Activated CD4-positive, alpha-beta T cell treated with anti-CD3 and anti-CD28 coated beads, Interleukin-2, amount 50 U/mL, for 16 hours (primary cell): ENCODE measurements around the gene FBXL22.
"Not testable (repeated sequence)": the region's sequence is repeated elsewhere in the genome, so short reads cannot be mapped to it uniquely, and the experiment has no call there.

Experiments
- DNase-seq: peaks from one replicate; pipeline ENCODE4 v3.0.0-alpha.2; 2020

The FBXL22 gene

DNA sequence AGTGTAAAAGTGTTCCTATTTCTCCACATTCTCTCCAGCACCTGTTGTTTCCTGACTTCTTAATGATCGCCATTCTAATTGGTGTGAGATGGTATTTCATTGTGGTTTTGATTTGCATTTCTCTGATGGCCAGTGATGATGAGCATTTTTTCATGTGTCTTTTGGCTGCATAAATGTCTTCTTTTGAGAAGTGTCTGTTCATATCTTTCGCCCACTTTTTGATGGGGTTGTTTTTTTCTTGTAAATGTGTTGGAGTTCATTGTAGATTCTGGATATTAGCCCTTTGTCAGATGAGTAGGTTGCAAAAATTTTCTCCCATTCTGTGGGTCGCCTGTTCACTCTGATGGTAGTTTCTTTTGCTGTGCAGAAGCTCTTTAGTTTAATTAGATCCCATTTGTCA, 20.4 kb downstream of the FBXL22 start:
- DNase-seq = not testable (repeated sequence)

DNA sequence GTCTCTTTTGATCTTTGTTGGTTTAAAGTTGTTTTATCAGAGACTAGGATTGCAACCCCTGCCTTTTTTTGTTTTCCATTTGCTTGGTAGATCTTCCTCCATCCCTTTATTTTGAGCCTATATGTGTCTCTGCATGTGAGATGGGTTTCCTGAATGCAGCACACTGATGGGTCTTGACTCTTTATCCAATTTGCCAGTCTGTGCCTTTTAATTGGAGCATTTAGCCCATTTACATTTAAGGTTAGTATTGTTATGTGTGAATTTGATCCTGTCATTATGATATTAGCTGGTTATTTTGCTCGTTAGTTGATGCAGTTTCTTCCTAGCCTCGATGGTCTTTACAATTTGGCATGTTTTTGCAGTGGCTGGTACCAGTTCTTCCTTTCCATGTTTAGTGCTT, 23.6 kb downstream of the FBXL22 start:
- not testable (repeated sequence) for DNase-seq

DNA sequence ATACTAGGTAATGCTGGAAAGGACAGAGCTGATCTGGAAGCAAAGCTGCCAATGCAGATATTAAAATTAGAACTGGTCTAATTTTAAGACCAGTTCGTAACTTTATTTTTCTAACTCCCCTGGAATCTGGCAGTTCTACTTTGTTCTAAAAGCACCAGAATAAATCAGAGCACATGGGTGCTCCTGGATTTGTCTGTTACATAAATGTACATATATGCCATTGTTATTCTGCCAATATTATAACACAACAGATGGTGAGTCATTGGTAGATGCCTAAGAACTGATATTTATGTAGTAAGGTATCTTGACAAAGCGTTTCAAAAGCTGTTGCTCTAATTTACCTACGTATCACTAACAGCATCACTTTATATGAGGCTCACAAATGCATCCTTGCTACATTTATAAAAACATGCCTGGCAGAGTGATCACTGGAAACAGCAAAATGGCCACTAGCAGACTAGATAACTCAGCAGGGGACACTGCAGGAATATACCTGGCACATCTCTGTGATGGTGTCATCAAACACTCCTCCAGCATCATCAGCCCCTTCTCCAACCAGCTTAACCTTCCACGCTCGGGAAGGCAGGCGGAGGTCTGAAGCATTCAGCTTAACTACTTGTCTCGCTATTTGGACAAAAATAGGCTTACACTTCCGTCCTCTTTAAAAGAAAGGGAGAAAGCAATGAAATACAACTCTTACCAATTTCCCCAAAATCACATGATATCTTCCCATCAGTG, 26.2 kb downstream of the FBXL22 start:
- DNase-seq = no peak

DNA sequence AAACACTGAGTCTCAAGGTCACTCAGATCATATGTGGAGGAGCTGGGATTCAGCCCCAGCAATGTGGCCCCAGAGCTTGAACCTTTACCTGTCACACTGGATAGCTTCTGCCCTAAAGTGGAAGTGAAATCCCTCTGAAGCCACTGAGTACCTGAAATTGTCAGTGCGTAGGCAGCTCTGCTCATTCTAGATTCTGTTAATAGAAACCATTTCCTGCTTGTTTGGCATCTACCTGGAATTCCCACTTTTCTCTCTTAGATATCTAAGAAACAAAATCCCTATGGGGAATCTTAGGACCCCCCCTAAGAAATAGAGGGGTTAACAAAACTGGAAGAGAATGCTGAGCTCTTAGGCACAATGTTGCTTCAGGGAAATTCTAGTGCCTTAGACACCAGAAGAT, 29.8 kb downstream of the FBXL22 start:
- no peak for DNase-seq

DNA sequence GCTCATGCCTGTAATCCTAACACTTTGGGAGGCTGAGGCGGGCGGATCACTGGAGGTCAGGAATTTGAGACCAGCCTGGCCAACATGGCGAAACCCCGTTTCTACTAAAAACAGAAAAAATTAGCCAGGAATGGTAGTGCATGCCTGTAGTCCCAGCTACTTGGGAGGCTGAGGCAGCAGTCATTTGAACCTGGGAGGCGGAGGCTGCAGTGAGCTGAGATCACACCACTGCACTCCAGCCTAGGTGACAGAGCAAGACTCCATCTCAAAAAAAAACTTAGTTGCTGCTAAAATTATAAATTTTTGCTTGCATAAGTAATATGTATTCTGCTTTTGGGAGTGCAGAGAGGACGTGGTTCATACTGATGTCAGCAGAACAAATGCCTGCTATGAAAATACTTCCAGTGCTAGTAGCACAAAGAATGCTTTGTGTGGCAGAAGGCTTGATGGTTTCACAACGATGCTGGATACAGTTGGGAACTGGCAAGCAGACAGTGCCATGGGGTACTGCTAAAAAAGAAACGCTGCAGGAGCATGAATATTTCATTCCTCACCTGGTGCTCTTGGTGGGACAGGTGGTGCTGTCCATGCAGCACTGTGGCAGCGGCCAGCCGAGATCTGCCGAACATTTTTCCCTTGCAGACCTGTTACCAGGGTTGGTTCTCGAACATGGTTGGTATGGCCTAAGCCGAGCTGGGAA, 31.1 kb downstream of the FBXL22 start:
- DNase-seq = no peak

DNA sequence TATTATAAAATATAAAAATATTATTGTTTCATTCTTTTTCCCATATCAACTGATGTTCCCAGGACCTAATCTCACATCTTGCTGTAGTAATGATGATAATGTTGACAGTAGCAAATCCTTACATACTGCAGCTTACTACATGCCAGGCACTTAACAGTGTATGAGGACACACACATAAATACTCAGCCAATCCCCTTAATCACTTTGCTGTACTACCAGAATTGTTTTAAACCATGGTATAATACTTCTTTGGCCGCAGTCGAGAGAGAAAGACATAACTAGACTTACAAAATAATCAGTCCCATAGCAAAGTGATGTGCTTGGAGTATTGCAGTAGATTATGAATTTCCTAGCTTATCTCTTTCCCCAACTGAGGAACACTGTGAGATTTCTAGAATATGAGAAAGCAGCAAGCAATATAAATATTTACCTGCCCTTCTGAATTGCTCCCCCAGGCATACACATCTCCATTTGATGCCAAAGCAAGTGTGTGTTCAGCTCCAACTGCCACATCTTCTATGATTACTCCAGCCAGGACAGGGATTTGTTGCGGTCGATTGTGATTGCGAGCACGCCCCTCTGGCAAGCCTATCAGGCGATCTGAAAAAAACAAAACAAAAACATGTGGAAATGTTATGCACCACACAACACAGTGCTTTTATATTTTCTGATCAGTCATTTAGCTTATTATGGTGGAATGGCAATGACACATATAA, 33.0 kb downstream of the FBXL22 start:
- no peak for DNase-seq

DNA sequence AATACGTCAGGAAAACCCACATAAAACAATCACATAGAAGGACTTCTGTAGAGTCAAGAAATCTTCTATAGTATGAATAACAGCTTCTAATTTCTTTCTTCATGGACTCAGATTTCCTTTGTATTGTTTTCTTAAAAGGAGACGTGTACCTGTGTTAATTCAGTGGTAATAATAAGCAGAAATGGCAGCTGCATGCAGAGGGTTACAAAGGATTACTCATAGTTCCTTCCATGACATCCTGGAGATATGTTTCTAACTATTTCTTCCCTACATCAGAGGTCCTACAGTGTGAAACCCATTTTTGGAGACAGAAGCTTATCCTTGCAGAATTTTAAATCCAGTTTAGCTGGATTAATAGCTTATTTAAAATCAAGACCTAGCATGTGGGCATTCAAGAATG, 36.1 kb downstream of the FBXL22 start:
- DNase-seq = no peak

DNA sequence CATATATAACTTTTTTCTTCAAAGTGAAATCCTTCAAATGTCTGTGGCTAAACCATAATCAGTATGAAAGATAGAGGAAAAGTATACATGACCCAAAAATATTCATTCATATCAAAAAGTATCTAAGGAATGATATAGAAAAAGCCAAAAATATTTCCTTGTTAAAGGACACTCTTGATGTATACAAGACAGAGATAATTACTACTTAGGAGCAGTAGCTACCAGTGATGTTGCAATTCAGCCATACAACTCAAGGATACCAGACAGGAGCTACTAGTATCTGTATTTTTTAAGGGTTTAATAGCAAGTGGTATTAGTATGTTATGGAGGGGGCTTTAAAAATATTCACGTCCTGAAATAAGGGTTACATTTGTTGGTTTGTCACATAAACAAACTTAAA, 37.0 kb downstream of the FBXL22 start:
- no peak for DNase-seq

DNA sequence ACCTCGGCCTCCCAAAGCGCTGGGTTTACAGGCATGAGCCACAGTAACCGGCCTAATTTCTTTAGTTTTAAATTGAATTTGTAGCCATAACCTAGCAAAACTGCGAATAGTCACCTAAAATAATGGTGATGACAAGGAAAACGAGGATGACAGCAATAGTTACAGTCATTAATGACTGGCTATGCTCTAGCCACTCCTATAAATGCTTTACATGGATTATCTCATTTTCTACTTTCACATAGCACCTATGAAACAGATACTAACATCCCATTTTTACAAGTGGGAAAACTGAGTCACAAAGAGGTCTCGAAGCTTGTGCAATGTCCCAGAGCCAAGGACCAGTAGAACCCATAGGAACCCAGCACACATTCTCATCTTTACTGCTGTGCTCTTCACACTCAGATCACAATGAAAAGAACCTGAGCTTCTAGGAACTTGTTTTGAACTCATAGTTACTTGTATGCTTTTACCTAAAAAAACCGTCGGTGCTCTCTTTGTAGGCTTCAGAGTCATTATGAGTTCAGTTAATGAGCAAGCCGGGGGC, 39.4 kb downstream of the FBXL22 start:
- no peak for DNase-seq

DNA sequence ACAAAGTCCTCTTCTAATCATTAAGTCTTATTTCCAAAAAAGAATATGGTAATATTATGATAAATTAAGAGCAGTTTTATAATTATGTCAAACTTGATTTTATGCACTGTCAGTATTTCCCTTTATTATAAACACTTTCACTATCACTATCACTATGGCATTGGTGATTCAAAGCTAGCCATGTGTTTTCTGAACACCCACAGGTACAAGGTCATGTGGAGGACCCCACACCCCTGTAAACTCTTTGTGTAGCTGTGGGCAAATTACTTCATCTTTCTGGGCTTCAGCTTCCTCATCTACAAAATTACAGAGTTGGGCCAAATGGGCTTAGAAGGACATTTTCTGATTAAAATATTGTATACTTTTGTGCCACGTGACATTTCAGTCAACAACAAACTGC, 41.7 kb downstream of the FBXL22 start:
- peak; percentile 14 for DNase-seq

DNA sequence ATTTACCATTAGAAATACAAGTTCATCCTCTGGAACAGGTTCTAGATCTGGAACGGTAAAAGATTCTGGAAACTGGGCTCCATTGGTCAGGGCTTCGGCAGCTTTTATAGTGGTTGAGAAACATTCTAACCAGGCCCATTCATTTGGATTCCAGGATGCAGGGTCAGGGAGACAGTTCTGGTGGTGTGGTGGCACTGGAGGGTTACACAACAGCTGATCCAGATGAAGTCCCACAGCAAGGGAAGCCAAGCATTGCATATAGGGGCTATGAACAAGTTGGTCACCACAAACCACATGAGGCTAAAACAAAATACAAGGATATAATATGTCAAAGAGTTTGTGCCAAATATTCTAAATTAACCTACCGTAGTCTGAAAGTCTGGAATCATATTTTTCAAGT, 43.0 kb downstream of the FBXL22 start:
- no peak for DNase-seq
